ENCODE results near the gene AGFG2. TPM values are rescaled to one million over a fixed set of nuclear protein-coding genes. Genes with fewer than 3 reads are reported as not detected.

The AGFG2 gene
- total and polyA plus RNA-seq, 2 of the 13 experiments (the other 11 are each of a cell fraction or from before 2014, with no cell fraction given) = 125 to 132 TPM

- TF ChIP-seq PAXIP1 (CRISPR knock-in tag; conservative IDR thresholded peaks at IDR 0.05) (0 out of 2 replicates have a peak, but pooled peaks have one; percentile 30), CHD4 (IDR thresholded peaks at IDR 0.05; ENCODE audit: borderline replicate concordance, low read length) (no peak), SMYD3 (CRISPR knock-in tag; IDR thresholded peaks at IDR 0.05) (no peak), PLSCR1 (CRISPR knock-in tag; IDR thresholded peaks at IDR 0.05; ENCODE audit: borderline replicate concordance) (no peak), ZNF121 (CRISPR knock-in tag; IDR thresholded peaks at IDR 0.05) (peak; percentile 98), KMT2A (CRISPR knock-in tag; IDR thresholded peaks at IDR 0.05) (no peak), MTERF4 (CRISPR knock-in tag; IDR thresholded peaks at IDR 0.05) (no peak), HMG20B (CRISPR knock-in tag; conservative IDR thresholded peaks at IDR 0.05) (no peak), AFF4 (CRISPR knock-in tag; IDR thresholded peaks at IDR 0.05) (no peak), ZNF570 (CRISPR knock-in tag; IDR thresholded peaks at IDR 0.05; ENCODE audit: borderline replicate concordance) (no peak), TBL1XR1 (IDR thresholded peaks at IDR 0.05; ENCODE audit: borderline replicate concordance, low read length, partially characterized antibody) (no peak), FOXC1 (CRISPR knock-in tag; IDR thresholded peaks at IDR 0.05; ENCODE audit: borderline replicate concordance) (no peak), ZNF558 (CRISPR knock-in tag; IDR thresholded peaks at IDR 0.05; ENCODE audit: borderline replicate concordance) (no peak), ZBTB4 (CRISPR knock-in tag; IDR thresholded peaks at IDR 0.05; ENCODE audit: borderline replicate concordance) (no peak), ZNF619 (CRISPR knock-in tag; IDR thresholded peaks at IDR 0.05) (no peak), KLF15 (CRISPR knock-in tag; IDR thresholded peaks at IDR 0.05; ENCODE audit: borderline replicate concordance) (no peak)
These were observed 27.1 kb downstream of the AGFG2 start (continued) for GRCh38 chr7:100566018-100566531.
